GM23338 (cell line): ENCODE data around the gene IKBKE. TPM values are rescaled to one million over a fixed set of nuclear protein-coding genes. Genes with fewer than 3 reads are reported as not detected.

ENCODE experiments used
- ATAC-seq: fragments of 200-7000 bp; cut with Tn5 transposase; 3 replicates; pipeline ENCODE4 v1.9.1; 2020
- DNase-seq: peaks from one replicate; pipeline ENCODE4 v3.0.0-alpha.2; 2015; ENCODE audit warnings: low spot score
- H2AFZ ChIP-seq: fragments of 200-600 bp; sonication (generic); 2 replicates; pipeline ENCODE4 v1.8.0; 2016; ENCODE audit warnings: antibody characterized with exemption, mild to moderate bottlenecking, moderate library complexity
- H3F3A ChIP-seq: fragments of 200-600 bp; sonication (generic); replicated peaks from 2 replicates; pipeline ENCODE4 v1.8.0; 2017; ENCODE audit warnings: antibody characterized with exemption, mixed run types, low read depth
- H3K27ac ChIP-seq: fragments of 200-600 bp; sonication (generic); 2 replicates; pipeline ENCODE4 v1.6.1; 2016; ENCODE audit warnings: low read depth
- H3K27me3 ChIP-seq: fragments of 200-600 bp; sonication (generic); 2 replicates; pipeline ENCODE4 v1.8.0; 2016; ENCODE audit warnings: mild to moderate bottlenecking, mixed run types, moderate library complexity; ENCODE audit not compliant: insufficient read depth
- H3K36me3 ChIP-seq: fragments of 200-600 bp; sonication (generic); 2 replicates; pipeline ENCODE4 v1.8.0; 2016; ENCODE audit warnings: mild to moderate bottlenecking; ENCODE audit not compliant: insufficient read depth
- H3K4me1 ChIP-seq: fragments of 200-600 bp; sonication (generic); 2 replicates; pipeline ENCODE4 v1.8.0; 2016; ENCODE audit warnings: mild to moderate bottlenecking, moderate library complexity; ENCODE audit not compliant: insufficient read depth
- H3K4me2 ChIP-seq: fragments of 200-600 bp; sonication (generic); 2 replicates; pipeline ENCODE4 v1.7.1; 2017; ENCODE audit warnings: mixed run types
- H3K4me3 ChIP-seq: fragments of 200-600 bp; sonication (generic); 2 replicates; pipeline ENCODE4 v1.6.1; 2016; ENCODE audit warnings: mixed run types
- H3K79me2 ChIP-seq: fragments of 200-600 bp; sonication (generic); replicated peaks from 2 replicates; pipeline ENCODE4 v1.8.0; 2017; ENCODE audit warnings: mild to moderate bottlenecking; ENCODE audit not compliant: insufficient read depth
- H3K9me2 ChIP-seq: fragments of 200-600 bp; sonication (generic); 2 replicates; pipeline ENCODE4 v1.8.0; 2017; ENCODE audit not compliant: insufficient read depth
- H4K20me1 ChIP-seq: fragments of 200-600 bp; sonication (generic); replicated peaks from 2 replicates; pipeline ENCODE4 v1.8.0; 2017; ENCODE audit warnings: mild to moderate bottlenecking; ENCODE audit not compliant: insufficient read depth
- H3K27ac Mint-ChIP-seq: 2 replicates; pipeline ENCODE4 v1.8.0; 2020; ENCODE audit warnings: inconsistent platforms, mild to moderate bottlenecking, moderate library complexity, mixed read lengths
- H3K27me3 Mint-ChIP-seq: 3 replicates; pipeline ENCODE4 v1.8.0; 2022; ENCODE audit warnings: low read depth, mild to moderate bottlenecking, moderate library complexity, mixed read lengths, inconsistent platforms; ENCODE audit not compliant: insufficient read depth, poor library complexity
- H3K36me3 Mint-ChIP-seq: 3 replicates; pipeline ENCODE4 v1.8.0; 2021; ENCODE audit warnings: low read depth, mild to moderate bottlenecking, inconsistent platforms, moderate library complexity, mixed read lengths
- H3K4me1 Mint-ChIP-seq: 3 replicates; pipeline ENCODE4 v1.8.0; 2020; ENCODE audit warnings: mild to moderate bottlenecking, inconsistent platforms, mixed read lengths
- H3K4me3 Mint-ChIP-seq: 3 replicates; pipeline ENCODE4 v1.8.0; 2021; ENCODE audit warnings: moderate library complexity, mild to moderate bottlenecking, inconsistent platforms, mixed read lengths
- H3K9me3 Mint-ChIP-seq: 3 replicates; pipeline ENCODE4 v1.8.0; 2020; ENCODE audit warnings: moderate library complexity, mild to moderate bottlenecking, inconsistent platforms, mixed read lengths
- CREB1 ChIP-seq: fragments of 250-450 bp; sonication (Bioruptor Pico); IDR thresholded peaks from 2 replicates; pipeline ENCODE4 v1.5.0; 2020; ENCODE audit warnings: low read depth, mild to moderate bottlenecking, moderate library complexity
- ETS1 ChIP-seq: IDR thresholded peaks from 2 replicates; pipeline ENCODE4 v1.6.1; 2016; ENCODE audit warnings: antibody characterized with exemption
- EZH2 ChIP-seq: fragments of 200-600 bp; sonication (generic); IDR thresholded peaks from one replicate; pipeline ENCODE4 v1.8.0; 2017; ENCODE audit warnings: antibody characterized with exemption, mild to moderate bottlenecking, low read depth; ENCODE audit not compliant: unreplicated experiment
- EZH2phosphoT487 ChIP-seq: fragments of 200-600 bp; sonication (generic); IDR thresholded peaks from one replicate; pipeline ENCODE4 v1.8.1; 2018; ENCODE audit warnings: antibody characterized with exemption; ENCODE audit not compliant: unreplicated experiment
- NANOG ChIP-seq: IDR thresholded peaks from 2 replicates; pipeline ENCODE4 v1.6.1; 2016; ENCODE audit warnings: antibody characterized with exemption, borderline replicate concordance
- POLR2AphosphoS5 ChIP-seq: IDR thresholded peaks from 2 replicates; pipeline ENCODE4 v1.6.1; 2016; ENCODE audit warnings: antibody characterized with exemption, low read depth
- REST ChIP-seq: IDR thresholded peaks from one replicate; pipeline ENCODE4 v1.6.1; 2018; ENCODE audit warnings: antibody characterized with exemption; ENCODE audit not compliant: unreplicated experiment
- STAT1 ChIP-seq: IDR thresholded peaks from one replicate; pipeline ENCODE4 v1.6.1; 2016; ENCODE audit warnings: antibody characterized with exemption; ENCODE audit not compliant: unreplicated experiment
- ZNF114 ChIP-seq: fragments of 250-450 bp; sonication (Bioruptor Pico); IDR thresholded peaks from 2 replicates; pipeline ENCODE4 v1.5.0; 2020; ENCODE audit warnings: mild to moderate bottlenecking, moderate library complexity
- ZNF331 ChIP-seq: fragments of 250-450 bp; sonication (Bioruptor Pico); IDR thresholded peaks from 2 replicates; pipeline ENCODE4 v1.5.0; 2020; ENCODE audit warnings: low read depth, mild to moderate bottlenecking, moderate library complexity
- polyA plus RNA-seq: library from polyadenylated mRNA; unstranded; fragments of >200 nt; fragmentation: Nextera tagmentation; extraction: Ambion mirVana; gene quantifications from 2 replicates; pipeline ENCODE4 v1.2.1, GENCODE V29; 2016
- total RNA-seq: library from RNA; depleted of rRNA; stranded (reverse); fragments of >200 nt; shearing (Covaris generic); gene quantifications from 2 replicates; pipeline ENCODE4 v1.2.3, GENCODE V29; 2014

IKBKE gene
- total and polyA plus RNA-seq, 2 experiments from 2014 or later = 4.8 to 11.1 TPM

GRCh38 chr1:206502812-206503211 lies 32.5 kb downstream of the IKBKE start:
- Histone ChIP-seq H3K79me2 (no peaks in the 10 kb centered on the region), H3F3A (no peaks in the 10 kb centered on the region), H3K27me3 (peaks cover 43% of the 10 kb centered on the region), H3K9me2 (peaks cover 2% of the 10 kb centered on the region; the same call in 1 of the 2 replicates), H2AFZ (no peak overlapping the region), H3K4me2 (no peak overlapping the region), H4K20me1 (no peaks in the 10 kb centered on the region), H3K27ac (no peak overlapping the region), H3K36me3 (no peaks in the 10 kb centered on the region), H3K4me1 (peaks cover 9% of the 10 kb centered on the region; the same call in 1 of the 2 replicates), H3K4me3 (no peak overlapping the region)
- no peak for TF ChIP-seq REST
- TF ChIP-seq EZH2phosphoT487 = no peak
- no peak for TF ChIP-seq EZH2
- DNase-seq (no peak), ATAC-seq (no peak)
- H3K4me3 Mint-ChIP-seq = no peak overlapping the region
- H3K27ac Mint-ChIP-seq = no peak overlapping the region
- no peaks in the 10 kb centered on the region; the same call in 2 of the 3 replicates for H3K36me3 Mint-ChIP-seq
- peaks cover 19% of the 10 kb centered on the region for H3K4me1 Mint-ChIP-seq
- no peaks in the 10 kb centered on the region for H3K9me3 Mint-ChIP-seq
- peaks cover 24% of the 10 kb centered on the region for H3K27me3 Mint-ChIP-seq

GRCh38 chr1:206503591-206504362 lies 33.5 kb downstream of the IKBKE start:
- H2AFZ ChIP-seq = no peak overlapping the region
- TF ChIP-seq REST (no peak), ETS1 (no peak), CREB1 (CRISPR knock-in tag) (no peak), ZNF331 (CRISPR knock-in tag) (no peak), NANOG (no peak), STAT1 (no peak), EZH2phosphoT487 (no peak), POLR2AphosphoS5 (no peak), ZNF114 (CRISPR knock-in tag) (no peak)

More at GRCh38 chr1:206503591-206504362, 33.5 kb downstream of the IKBKE start:
- Histone ChIP-seq H3K4me3 (no peak overlapping the region), H3K27ac (no peak overlapping the region), H3K36me3 (no peaks in the 10 kb centered on the region), H3F3A (0 out of 2 replicates have a peak, but pooled peaks cover 2% of the 10 kb centered on the region), H3K4me1 (peaks cover 11% of the 10 kb centered on the region; the same call in 1 of the 2 replicates), H4K20me1 (peaks cover 6% of the 10 kb centered on the region; the same call in 1 of the 2 replicates), H3K79me2 (no peaks in the 10 kb centered on the region), H3K9me2 (peaks cover 2% of the 10 kb centered on the region; the same call in 1 of the 2 replicates), H3K27me3 (peaks cover 52% of the 10 kb centered on the region), H3K4me2 (no peak overlapping the region)
- Mint-ChIP-seq H3K4me1 (peaks cover 19% of the 10 kb centered on the region), H3K4me3 (no peak overlapping the region), H3K36me3 (no peaks in the 10 kb centered on the region; the same call in 2 of the 3 replicates), H3K27me3 (peaks cover 30% of the 10 kb centered on the region), H3K9me3 (no peaks in the 10 kb centered on the region), H3K27ac (no peak overlapping the region)
- DNase-seq = no peak
- ATAC-seq = no peak
